Measurements from ENCODE around the gene DDX1.

Gene DDX1

DNA sequence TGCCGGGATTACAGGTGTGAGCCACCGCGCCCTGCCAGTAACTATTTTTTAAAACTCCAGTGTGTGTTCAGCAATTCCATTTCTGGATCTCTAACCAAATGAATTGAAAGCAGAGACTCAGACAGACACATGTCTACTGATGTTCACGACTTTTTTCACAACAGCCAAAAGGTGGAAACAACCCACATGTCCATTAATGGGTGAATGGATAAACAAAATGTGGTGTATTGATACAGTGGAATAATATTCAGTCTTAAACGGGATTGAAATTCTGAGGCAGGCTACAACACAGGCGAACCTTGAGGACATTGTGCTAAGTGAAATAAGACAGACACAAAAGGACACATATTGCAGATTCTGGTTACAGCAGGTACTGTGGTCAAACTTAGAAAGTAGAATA lies 55.0 kb downstream of the DDX1 start:
- no peak for DNase-seq (ENCODE audit: low read depth)

DNA sequence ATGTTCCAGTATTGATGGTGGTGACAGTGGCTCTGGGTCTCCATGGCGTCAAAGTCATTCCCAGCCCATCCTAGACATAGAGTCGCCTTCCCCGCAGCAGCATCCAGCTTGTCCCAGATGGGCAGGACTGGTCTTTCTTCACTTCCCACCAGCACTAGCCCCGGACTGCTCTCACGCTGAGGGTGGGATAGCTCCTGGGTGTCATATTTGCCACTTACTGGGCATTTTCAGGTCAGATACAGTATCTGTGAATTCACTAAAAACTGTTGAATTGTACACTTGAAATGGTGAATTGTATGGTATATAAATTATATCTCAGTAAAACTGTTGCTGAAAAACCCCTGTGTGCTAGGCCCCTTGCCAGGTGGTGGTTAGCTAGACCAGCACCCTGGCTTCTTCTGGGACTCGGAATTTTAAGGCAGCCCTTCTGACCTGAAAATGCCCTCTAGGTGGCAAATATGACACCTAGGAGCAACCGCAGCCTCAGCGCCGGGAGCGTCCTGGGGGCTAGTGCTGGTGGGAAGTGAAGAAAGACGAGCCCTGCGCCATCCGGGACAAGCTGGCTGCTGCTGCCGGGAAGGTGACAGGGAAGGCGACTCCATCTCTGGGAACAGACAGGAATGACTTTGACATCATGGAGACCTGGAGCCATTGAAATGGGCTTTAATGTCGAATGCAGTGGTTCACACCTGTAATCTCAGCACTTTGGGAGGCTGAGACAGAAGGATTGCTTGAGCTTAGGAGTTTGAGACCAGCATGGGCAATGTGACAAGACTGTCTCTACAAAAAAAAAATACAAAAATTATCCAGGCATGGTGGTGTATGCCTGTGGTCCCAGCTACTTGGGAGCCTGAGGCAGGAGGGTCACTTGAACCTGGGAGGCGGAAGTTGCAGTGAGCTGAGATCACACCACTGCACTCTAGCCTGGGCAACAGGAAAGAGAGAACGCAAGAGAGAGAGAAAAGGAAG lies 56.2 kb downstream of the DDX1 start:
- DNase-seq (ENCODE audit: low read depth) = no peak

DNA sequence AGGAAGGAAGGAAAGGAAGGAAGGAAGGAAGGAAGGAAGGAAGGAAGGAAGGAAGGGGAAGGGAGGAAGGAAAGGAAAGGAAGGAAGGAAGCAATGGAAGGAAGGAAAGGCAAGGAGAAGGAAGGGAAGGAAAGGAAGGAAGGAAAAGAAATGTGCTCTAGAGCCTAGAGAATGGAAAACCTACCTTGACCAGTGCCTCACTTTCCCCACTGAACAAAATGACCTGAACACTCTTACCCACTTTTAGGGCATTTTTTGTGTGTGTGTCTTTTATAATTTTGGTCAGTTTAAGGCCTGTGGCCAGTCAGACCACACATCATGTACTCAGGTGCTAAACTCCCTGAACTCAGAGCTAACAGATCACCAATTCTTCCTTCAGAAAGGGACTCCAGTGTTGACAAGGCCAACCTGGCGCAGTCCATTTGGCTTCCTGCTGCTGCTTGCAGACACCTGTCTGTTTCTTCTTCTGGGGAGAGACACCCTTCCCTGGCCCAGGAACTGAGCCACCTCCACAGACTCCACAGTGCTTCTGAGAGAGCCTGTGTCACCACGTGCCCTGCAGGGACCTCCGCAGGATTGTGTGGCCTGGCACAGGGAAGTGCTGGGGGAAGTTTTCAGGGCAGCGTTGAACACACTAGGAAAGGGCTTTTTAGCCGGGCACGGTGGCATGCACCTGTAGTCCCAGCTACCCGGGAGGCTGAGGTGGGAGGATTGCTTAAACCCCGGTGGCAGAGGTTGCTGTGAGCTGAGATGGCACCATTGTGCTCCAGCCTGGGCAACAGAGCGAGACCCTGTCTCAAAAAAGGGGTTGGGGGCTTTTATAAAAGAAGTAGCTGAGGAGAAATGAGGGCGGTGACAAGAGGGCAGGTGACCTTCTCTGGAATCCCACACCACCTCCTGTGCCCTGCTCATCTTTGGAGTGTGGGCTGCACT lies 57.2 kb downstream of the DDX1 start:
- no peak for DNase-seq (ENCODE audit: low read depth)

DNA sequence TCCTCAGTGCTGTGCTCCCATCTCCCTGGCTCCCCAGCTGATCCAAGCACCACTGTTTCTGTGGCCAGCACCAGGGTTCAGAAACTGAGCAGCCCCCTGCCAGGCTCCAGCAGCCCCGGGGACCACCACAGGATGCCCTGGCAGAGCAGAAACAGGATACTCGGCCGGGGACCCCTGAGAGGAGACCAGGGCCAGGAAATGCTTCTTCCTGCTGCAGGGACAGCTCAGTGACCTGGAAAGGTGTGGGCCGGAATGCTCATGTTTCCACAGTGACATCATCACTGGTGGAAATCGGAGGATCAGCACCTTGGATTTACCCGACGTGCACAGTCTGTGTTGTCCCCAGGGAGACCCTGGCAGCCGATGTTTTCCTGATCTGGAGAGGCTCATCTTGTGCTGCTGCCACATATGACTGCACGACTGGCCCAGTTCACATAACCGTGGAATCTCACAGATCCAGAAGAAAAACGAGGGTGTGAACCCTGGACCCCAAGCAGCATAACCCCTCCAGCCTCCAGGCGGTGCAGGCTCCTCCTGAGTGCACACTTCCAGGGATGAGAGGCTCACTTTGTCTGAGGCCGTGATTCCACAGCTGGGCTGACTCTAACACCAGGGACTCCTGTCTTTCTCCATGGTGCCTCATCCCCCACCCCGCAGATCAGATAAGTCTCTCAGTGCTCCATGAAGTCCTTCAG lies 58.0 kb downstream of the DDX1 start:
- no peak for DNase-seq (ENCODE audit: low read depth)

- no peak for DNase-seq (ENCODE audit: low read depth)
Measured at GRCh38 chr2:15650616-15651366, 59.1 kb downstream of the DDX1 start.

GRCh38 chr2:15651367-15651727 lies 59.7 kb downstream of the DDX1 start:
- no peak for DNase-seq (ENCODE audit: low read depth)

GRCh38 chr2:15652252-15652651 lies 60.6 kb downstream of the DDX1 start:
- no peak for DNase-seq (ENCODE audit: low read depth)

DNA sequence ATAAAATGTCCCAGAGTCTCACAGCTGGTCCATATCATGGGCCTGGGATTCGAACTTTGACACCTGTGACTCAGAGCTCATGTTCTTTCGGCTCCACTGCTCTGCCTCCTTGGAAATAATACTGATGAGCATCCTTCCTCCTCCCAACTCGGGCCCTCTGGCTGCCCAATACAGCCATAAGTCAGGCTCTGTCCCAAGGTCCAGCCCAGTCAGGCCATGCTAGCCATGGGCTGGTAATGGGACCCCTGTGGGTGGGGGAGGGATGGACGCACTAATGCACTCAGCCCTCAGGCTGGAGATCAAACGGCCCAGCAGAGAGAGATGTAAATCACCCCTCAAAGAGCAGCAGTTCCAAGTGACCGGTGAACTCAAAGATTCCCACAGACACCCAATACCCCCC lies 61.1 kb downstream of the DDX1 start:
- no peak for DNase-seq (ENCODE audit: low read depth)

DNA sequence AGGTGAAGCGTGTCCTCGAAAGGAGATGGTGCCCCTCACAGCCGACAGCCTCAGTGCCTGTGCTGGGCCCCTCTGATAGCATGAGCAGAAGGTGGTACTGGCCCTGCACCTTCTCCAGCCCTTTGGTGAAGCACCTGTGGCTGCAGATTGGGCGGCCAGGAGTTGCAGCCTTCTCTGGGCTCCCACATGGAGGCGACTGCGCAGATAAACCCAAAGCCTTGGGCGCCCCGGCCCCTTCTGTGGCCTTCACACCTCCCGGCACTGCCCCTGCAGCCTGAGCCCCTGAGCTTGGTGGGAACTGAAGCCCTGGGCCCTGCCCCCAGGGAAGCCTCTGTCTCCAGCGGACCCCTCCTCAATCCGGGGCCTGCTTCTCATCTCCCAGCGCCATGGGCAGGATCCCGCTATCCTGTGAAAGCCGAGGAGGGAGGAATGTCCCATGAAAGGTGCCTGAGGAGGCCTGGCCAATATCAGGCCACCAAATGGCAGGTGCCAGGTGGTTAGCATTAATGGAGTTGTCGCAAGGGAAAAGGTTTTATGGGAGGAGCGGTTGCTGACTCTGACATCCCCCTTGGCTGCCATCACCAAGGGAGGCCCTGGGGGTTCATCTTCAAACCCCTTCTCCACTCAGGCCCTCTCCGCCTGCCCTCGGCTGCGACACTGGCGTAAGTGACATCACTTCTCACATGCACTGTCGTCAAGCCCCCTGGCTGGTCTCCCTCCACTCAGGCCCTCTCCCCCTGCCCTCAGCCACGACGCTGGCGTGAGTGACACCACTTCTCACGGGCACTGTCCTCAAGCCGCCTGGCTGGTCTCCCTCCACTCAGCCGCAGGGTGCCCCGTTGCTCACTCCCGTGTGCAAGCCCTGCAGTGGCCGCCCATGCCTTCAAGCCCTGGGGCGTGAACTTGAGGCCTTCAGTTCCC lies 62.4 kb downstream of the DDX1 start:
- no peak for DNase-seq (ENCODE audit: low read depth)

DNA sequence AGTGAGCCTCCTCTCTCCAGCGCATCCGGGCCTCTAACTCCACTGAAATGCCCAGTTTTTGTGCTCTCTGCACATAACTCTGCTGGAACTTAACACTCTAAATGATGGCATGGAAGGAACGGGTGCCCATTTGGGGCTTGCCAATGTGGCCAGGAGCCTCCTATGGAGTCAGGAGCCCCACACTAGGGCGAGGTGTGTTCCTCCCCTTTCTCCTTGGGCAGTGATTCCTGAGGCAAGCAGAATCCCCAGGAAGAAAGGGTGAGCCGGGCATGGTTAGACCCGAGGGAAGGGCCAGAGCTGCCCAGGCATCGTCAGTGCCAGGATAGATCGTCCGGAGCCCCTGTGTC lies 63.0 kb downstream of the DDX1 start:
- DNase-seq (ENCODE audit: low read depth) = no peak

DNA sequence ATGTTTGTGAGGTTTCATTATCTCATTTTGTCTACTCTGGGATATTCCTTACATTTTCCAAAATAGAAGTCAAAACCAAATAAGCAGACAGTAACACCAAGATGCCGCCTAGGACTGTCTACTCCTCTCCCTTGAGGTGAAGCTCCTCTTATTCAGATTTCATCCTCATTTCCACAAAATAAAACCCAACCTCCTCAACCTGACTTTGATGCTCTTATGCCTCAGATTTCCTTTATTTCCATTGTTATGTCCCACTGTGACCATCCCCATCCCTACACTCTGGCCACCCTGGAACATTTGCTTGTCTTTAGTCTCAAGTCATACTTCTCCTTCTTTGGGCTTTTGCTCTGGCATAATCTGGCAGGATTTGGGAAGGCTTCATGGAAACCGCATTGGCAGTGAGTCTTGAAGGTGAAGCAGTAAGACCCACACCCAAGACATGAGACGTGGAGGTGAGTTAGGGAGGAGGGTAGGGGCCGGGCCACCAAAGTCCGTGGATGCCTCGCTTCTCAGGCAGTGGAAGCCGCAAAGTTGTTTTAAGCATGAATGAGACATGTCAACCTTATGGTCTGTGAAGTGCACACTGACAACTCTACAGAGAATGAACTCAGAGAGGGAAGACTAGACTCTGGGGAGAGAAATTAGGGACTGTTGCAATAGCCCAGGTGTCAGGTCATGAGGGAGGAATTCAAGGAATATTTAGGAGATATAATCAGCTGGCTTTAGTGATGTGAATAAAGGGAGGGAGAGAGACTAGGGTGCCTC lies 63.6 kb downstream of the DDX1 start:
- no peak for DNase-seq (ENCODE audit: low read depth)

- DNase-seq (ENCODE audit: low read depth) = no peak
Measured at GRCh38 chr2:15656090-15656489, 64.4 kb downstream of the DDX1 start.

DNA sequence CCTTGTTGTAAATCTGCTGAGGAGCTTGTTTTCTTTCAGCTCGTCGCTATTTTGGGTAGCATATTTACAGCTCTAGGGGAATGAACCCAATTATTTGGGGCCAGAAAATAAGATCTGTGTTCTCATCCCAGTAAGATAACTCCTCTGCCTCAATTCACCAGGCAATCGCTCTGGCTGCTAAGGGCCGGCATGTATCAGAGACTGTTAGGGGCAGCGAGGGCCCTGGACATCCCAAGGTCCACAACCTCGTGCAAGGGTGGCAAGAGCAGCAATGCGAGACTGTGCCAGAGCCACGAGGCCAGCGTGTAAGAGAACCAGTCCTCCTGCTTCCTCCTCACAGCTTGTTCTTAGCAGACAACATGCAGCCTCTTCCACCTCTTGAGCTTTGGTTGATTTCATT lies 66.1 kb downstream of the DDX1 start:
- no peak for DNase-seq (ENCODE audit: low read depth)

- no peak for DNase-seq (ENCODE audit: low read depth)
Measured at GRCh38 chr2:15658911-15659310, 67.2 kb downstream of the DDX1 start.

GRCh38 chr2:15660491-15661294 lies 69.0 kb downstream of the DDX1 start:
- no peak for DNase-seq (ENCODE audit: low read depth)

- no peak for DNase-seq (ENCODE audit: low read depth)
Measured at GRCh38 chr2:15661295-15661569, 69.6 kb downstream of the DDX1 start.

- no peak for DNase-seq (ENCODE audit: low read depth)
Measured at GRCh38 chr2:15662026-15662425, 70.4 kb downstream of the DDX1 start.

DNA sequence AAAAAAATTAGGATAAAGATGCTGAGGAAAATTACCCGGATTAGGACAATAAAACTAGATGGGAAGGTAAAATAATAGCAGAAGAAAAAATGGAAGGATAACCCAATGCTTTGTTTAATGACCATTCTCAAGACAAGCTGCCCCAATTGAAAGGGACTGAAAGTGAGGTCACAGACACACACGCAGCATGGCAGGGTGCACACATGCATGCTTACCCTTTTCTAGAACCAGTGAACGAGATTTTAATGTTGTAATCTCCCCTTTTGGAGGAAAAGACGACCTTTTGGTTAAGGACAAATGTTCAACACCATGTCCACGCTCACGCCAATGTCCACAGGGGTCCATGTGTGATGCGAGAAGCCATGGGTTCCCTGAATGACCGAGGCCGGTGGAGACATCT lies 70.9 kb downstream of the DDX1 start:
- no peak for DNase-seq (ENCODE audit: low read depth)

- DNase-seq (ENCODE audit: low read depth) = no peak
Measured at GRCh38 chr2:15663802-15664201, 72.1 kb downstream of the DDX1 start.

Measured in HS-5 (cell line).